Fibroblast of skin of back (primary cell): ENCODE results near the gene MCM9. TPM values are rescaled to one million over a fixed set of nuclear protein-coding genes. Genes with fewer than 3 reads are reported as not detected.

Source experiments
- DNase-seq: peaks from one replicate; pipeline ENCODE4 v3.0.0-alpha.2; 2013
- polyA plus RNA-seq, 2 experiments: library from polyadenylated mRNA; unstranded; fragments of 120-200 nt; gene quantifications; one replicate each; pipeline ENCODE4 v1.2.1, GENCODE V29; 2013; ENCODE audit not compliant: insufficient read length in 2 of 2

The MCM9 gene
- 5.2 TPM for polyA plus RNA-seq (2013, experiment 1 of 2; ENCODE audit: insufficient read length)
- polyA plus RNA-seq (2013, experiment 2 of 2; ENCODE audit: insufficient read length): 4.5 TPM

- peak; percentile 89 for DNase-seq
Observed at GRCh38 chr6:118934461-118935330, at the start of gene MCM9. TSS of gene MCM9 (minus strand) at chr6:118935159. CDS start at chr6:118931723, 3,436 bp downstream.

- DNase-seq: no peak
Observed at GRCh38 chr6:118984342-118984741, 49.4 kb upstream of the MCM9 start.

- DNase-seq: no peak
Observed at GRCh38 chr6:118982575-118982911, 47.6 kb upstream of the MCM9 start.

GRCh38 chr6:118981884-118982574, 47.1 kb upstream of the MCM9 start:
- DNase-seq: no peak

GRCh38 chr6:118980063-118980462, 45.1 kb upstream of the MCM9 start:
- no peak for DNase-seq

- no peak for DNase-seq
Observed at GRCh38 chr6:118974790-118975189, 39.8 kb upstream of the MCM9 start.

GRCh38 chr6:118971682-118972081, 36.7 kb upstream of the MCM9 start:
- DNase-seq: no peak

GRCh38 chr6:118970866-118971265, 35.9 kb upstream of the MCM9 start:
- DNase-seq: no peak

- DNase-seq: peak; percentile 6
Observed at GRCh38 chr6:118968416-118968815, 33.5 kb upstream of the MCM9 start.

- no peak for DNase-seq
Observed at GRCh38 chr6:118967239-118967638, 32.3 kb upstream of the MCM9 start.

- DNase-seq: no peak
Observed at GRCh38 chr6:118965843-118966370, 30.9 kb upstream of the MCM9 start.

GRCh38 chr6:118965371-118965770, 30.4 kb upstream of the MCM9 start:
- DNase-seq: no peak

GRCh38 chr6:118963003-118963402, 28.0 kb upstream of the MCM9 start:
- DNase-seq: peak; percentile 3

GRCh38 chr6:118959903-118960302, 24.9 kb upstream of the MCM9 start:
- DNase-seq: no peak

GRCh38 chr6:118953391-118953790, 18.4 kb upstream of the MCM9 start:
- DNase-seq: no peak

- DNase-seq: no peak
Observed at GRCh38 chr6:118952683-118953082, 17.7 kb upstream of the MCM9 start.

GRCh38 chr6:118945217-118945616, 10.3 kb upstream of the MCM9 start:
- DNase-seq: no peak

- no peak for DNase-seq
Observed at GRCh38 chr6:118940770-118941169, 5.8 kb upstream of the MCM9 start.

- no peak for DNase-seq
Observed at GRCh38 chr6:118939683-118940082, 4.7 kb upstream of the MCM9 start.

GRCh38 chr6:118935978-118936703, 1.2 kb upstream of the MCM9 start:
- DNase-seq: no peak

GRCh38 chr6:118935331-118935668, 341 bp upstream of the MCM9 start:
- no peak for DNase-seq

GRCh38 chr6:118933855-118934460, 1.0 kb downstream of the MCM9 start:
- DNase-seq: no peak

GRCh38 chr6:118932421-118932820, 2.5 kb downstream of the MCM9 start:
- DNase-seq: no peak
